IMR-90 (cell line): ENCODE results near the gene ENOX1.

ENCODE experiments used
- FOS ChIP-seq: fragments of 150-350 bp; IDR thresholded peaks from 2 replicates; pipeline ENCODE4 v1.6.1; 2016; ENCODE audit warnings: low read depth, low read length
- NFE2L2 ChIP-seq: fragments of 150-350 bp; IDR thresholded peaks from 2 replicates; pipeline ENCODE4 v1.6.1; 2016; ENCODE audit warnings: low read depth, mild to moderate bottlenecking, low read length
- SMC3 ChIP-seq: fragments of 150-350 bp; IDR thresholded peaks from 2 replicates; pipeline ENCODE4 v1.6.1; 2016; ENCODE audit warnings: low read depth, mild to moderate bottlenecking, antibody characterized with exemption, low read length, moderate library complexity
- TF ChIP-seq, protein P1 (sequence below): conservative IDR thresholded peaks from 2 replicates; pipeline ENCODE4 v1.5.1; 2012; ENCODE audit warnings: mild to moderate bottlenecking, low read depth, low read length, improper control_type of control experiment
- TF ChIP-seq, protein P2 (sequence below): fragments of 150-350 bp; IDR thresholded peaks from 2 replicates; pipeline ENCODE4 v1.6.1; 2017; ENCODE audit warnings: mild to moderate bottlenecking, antibody characterized with exemption, low read length, low read depth

- no peak for TF ChIP-seq FOS
- no peak for TF ChIP-seq NFE2L2
- TF ChIP-seq, protein P1, sequence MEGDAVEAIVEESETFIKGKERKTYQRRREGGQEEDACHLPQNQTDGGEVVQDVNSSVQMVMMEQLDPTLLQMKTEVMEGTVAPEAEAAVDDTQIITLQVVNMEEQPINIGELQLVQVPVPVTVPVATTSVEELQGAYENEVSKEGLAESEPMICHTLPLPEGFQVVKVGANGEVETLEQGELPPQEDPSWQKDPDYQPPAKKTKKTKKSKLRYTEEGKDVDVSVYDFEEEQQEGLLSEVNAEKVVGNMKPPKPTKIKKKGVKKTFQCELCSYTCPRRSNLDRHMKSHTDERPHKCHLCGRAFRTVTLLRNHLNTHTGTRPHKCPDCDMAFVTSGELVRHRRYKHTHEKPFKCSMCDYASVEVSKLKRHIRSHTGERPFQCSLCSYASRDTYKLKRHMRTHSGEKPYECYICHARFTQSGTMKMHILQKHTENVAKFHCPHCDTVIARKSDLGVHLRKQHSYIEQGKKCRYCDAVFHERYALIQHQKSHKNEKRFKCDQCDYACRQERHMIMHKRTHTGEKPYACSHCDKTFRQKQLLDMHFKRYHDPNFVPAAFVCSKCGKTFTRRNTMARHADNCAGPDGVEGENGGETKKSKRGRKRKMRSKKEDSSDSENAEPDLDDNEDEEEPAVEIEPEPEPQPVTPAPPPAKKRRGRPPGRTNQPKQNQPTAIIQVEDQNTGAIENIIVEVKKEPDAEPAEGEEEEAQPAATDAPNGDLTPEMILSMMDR, result no peak
- TF ChIP-seq SMC3, result no peak
- TF ChIP-seq, protein P2, sequence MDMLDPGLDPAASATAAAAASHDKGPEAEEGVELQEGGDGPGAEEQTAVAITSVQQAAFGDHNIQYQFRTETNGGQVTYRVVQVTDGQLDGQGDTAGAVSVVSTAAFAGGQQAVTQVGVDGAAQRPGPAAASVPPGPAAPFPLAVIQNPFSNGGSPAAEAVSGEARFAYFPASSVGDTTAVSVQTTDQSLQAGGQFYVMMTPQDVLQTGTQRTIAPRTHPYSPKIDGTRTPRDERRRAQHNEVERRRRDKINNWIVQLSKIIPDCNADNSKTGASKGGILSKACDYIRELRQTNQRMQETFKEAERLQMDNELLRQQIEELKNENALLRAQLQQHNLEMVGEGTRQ, result no peak
These were observed 189.2 kb downstream of the ENOX1 start for GRCh38 chr13:43597599-43597945.
